HG03064 (cell line): Measurements from ENCODE around the gene NDFIP2.

Source experiments
- ATAC-seq: cut with Tn5 transposase; IDR thresholded peaks from one replicate; pipeline ENCODE4 v1.9.1; 2021; ENCODE audit warnings: low read depth; ENCODE audit not compliant: unreplicated experiment

The NDFIP2 gene

DNA sequence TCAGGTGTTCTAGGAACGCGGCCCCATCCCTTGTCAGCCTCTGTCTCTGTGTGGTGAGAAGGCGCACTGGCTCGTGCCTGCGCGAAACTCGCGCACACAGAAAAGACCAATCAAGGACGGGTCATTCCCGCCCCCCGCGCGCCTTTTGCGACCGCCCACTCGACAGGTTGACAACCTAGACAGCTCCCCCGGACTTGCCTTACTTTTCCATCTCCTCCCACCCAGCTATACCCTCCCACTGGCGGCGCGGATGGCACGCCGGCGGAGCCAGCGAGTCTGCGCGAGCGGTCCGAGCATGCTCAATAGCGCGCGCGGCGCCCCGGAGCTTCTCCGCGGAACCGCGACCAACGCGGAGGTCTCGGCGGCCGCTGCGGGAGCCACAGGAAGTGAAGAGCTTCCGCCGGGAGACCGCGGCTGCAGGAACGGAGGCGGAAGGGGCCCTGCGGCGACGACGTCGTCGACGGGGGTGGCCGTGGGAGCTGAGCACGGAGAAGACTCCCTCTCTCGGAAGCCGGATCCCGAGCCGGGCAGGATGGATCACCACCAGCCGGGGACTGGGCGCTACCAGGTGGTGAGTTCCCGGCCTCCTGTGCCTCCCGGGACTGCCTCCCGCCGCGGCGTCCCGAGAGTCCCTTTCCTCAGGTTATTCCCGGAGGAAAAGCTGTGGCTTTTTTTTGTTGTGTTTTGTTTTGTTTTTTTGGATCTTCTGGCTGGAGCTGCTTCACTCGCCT lies at the start of gene NDFIP2:
Gene NDFIP2, plus strand, starts transcription at position 202 of the 731 bp plus-strand sequence. Its CDS starts 49 bp downstream, at position 251.
- peak; percentile 87 for ATAC-seq

DNA sequence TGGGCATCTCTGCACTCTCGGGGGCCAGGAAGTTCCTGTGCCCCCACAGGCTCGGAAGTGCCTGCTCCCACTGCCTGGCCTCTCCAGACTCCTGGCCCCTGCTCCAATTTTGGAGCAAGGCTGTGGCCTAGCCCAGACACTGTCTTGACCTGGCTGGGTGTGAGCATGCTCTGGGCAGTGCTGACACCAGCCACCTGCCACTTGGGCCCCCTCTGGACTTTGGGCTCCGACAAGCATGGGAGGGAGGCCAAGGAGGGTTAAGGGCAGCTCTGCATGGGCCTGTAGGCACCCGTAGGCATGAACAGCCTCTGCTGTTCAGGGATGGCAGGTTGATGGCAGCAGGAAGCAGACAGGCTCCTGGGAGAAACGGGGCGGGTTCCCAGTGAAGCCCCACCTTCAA lies 48.9 kb upstream of the NDFIP2 start:
- ATAC-seq: no peak

DNA sequence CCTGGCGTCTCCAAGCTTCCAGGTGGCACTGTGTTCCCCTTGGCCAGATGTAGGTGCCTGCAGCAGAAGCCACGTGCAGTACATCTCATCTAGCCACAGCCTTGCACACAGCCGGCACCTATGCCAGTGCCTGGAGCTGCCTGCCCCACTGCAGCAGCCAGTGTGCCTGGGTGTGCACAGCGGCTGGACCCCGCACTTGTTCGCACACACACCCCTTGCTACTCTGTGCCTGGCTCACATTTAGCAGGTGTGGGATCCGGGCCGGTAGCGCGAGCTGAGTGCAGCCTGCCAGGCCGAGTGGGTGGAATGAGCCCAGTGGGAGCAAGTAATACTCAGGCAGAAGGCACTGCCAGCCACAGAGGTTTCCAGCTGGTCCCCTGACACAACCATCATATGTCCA lies 48.0 kb upstream of the NDFIP2 start:
- ATAC-seq: no peak

DNA sequence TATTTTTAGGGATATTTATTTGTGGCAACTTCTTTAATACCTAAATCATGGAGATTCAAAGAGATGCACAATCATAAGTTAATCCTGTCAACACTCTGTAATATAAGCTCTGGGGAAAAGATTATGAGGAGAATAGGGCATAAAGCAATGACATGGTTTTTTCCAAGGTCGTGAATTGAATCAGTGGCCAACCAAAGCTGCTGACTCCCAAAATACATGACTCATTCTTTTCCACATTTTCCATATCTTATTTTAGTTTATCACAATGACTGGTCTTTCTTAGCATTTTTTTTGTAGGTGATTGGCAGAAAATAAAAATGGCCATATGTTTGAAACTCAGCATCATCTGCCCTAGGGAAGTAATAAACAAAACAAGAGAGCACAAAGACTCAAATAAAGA lies 46.4 kb upstream of the NDFIP2 start:
- no peak for ATAC-seq

DNA sequence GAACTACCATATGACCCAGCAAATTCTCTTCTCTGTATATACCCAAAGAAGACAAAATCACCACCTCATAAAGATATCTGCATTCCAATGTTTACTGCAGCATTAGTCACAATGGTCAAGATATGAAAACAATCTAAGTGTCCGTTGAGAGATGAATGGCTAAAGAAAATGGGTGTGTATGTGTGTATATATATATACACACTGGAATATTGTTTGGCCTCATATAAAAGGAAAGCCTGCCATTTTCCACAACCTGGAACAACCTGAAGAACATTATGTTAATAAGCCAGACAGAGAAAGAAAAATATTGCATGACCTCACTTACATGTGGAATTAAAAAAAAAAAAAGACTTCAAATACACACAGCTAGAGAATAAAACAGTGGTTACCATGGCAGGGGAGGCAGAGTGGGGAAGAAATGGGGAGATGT lies 45.4 kb upstream of the NDFIP2 start:
- no peak for ATAC-seq

DNA sequence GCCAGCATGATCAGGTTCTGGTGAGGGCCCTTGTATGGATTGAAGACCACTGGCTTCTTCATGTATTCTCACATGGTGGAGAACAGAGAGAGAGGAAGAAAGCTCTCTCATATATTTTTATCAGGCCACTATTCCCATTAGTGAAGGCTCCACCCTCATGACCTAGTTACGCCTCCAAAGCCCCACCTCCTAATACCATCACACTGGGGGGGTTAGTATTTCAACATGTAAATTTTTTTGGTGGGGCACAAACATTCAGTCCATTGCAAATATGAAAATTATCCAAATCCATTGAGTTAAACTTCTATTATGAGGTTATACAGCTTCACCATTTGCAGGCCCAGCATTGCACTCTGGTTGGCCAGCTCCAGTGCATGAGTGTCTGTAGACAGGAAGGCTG lies 41.7 kb upstream of the NDFIP2 start:
- ATAC-seq: no peak

- no peak for ATAC-seq
Measured at GRCh38 chr13:79440958-79441528, 39.9 kb upstream of the NDFIP2 start.

GRCh38 chr13:79442221-79442620 lies 38.7 kb upstream of the NDFIP2 start:
- ATAC-seq: no peak

DNA sequence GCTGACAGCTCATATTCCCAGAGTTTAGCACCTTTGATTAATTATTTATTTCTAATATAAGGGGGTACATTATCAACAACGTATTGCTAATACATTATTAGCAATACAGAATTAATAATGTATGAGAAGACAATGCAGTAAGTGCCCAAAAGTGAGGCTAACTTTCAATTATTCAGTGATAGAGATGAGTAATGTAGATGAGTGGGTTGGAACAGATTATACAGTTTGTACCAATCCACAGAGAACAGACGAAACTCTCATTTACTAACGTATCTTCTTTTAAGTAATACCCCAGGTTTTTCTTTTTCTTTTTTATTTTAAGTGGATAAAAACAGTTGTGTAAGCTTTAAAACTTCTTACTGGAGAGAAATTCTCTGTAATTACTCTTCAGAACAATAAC lies 38.2 kb upstream of the NDFIP2 start:
- no peak for ATAC-seq

- no peak for ATAC-seq
Measured at GRCh38 chr13:79445968-79446645, 34.8 kb upstream of the NDFIP2 start.

- no peak for ATAC-seq
Measured at GRCh38 chr13:79447141-79447540, 33.8 kb upstream of the NDFIP2 start.

DNA sequence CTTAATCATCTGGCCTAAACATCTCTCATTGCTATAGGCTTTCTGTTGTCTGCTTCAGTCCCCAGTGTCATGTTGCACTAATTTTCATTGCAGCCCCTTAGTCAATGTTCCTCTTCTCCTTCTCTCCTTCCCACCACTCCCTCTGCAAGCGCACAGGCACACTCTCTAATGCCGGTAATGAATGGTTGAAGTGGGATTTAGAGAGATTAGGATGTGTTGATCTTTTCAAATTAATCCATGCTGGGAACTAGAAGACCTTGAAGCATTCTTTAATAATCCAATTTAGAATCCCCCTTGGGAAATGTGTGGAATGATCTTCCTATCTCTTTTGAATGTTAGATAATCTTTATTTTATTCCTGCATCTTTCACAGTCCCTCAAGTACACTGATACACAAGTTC lies 33.2 kb upstream of the NDFIP2 start:
- ATAC-seq: no peak

DNA sequence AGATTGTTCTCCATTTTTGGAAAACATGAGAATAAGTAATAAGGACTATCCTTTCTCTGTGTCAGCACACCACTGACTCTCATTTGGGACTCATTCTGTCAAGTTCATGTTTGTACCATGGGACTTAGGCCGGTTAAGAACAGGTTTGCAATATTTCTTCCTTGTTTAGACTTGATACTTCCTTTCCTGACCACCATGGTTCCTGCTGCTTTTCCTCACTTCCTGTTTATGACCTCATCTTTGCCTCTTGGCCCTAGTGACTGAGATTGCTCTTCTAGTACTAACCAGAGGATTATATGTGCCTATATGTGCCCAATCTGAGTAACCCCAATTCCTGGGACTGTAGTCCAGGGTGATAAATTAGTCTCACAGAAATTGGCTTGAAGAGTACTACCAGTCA lies 32.5 kb upstream of the NDFIP2 start:
- ATAC-seq: no peak

DNA sequence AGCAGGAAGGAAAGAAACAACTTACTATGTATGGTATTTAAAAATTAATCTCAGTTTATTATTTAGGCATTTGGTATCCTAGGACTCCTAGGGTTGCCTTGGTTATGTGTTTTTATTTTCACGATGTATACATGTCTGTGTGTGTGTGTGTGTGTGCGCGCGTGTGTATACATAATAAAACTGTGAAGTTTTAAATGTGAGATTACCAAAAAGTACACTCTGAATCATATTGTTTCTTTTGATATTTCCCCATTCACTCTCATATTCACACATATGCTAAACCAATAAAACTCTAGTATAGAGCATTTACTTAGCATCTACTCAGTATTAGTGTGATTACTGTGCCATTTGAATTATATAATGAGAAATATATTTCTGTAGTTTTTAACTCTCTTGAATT lies 30.8 kb upstream of the NDFIP2 start:
- no peak for ATAC-seq

DNA sequence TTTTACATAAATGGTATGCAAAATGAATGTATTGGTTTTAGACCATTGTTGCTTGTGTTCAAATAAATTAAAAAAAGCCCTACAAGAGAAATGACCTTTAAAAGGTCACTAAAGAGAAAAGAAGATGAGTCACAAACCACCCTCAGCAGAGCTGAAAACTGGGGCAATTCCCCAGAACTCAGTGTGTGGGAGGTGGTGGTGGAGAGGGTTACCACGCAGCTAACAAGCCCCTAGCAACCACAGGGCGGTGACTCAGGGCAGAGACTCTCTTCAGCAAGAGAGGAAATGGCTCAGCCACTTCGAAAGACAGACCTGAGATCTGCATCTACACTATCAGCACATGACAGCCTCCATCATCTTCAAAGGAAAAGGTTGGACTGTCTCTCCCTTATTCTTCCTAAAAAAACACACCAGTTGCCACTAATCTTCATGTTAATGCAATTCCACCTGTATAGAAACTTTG lies 29.4 kb upstream of the NDFIP2 start:
- ATAC-seq: peak; percentile 97

DNA sequence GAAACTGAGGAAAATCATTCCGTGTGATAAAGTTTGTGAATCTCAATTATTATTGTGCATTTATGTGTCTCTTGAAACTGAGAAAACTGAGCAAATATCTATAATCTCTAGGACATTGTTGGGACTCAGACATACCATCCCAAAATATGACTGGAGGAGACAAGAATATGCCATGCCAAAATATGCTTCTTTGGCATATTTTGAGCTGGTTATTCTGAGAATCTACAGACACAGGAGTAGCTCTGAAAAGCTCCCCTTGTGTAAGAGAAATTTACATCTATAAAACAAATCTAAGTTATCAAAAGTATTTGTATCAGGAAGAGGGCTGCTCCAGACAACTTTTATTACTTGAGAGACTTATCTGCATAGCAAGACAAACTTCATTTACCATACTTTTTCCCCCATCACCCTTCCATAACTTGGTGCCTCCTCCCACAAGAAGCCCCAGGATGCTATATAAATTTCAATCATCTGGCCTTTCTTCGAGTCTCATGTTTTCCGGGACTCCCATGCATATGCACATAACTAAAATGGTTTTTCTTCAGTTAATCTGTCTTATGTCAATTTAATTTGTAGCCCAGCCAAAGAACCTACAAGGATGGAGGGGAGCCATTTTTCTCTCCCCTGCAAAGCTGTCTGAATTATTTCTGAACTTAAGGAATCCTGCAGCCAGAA lies 28.6 kb upstream of the NDFIP2 start:
- ATAC-seq: no peak

- ATAC-seq: no peak
Measured at GRCh38 chr13:79455331-79455730, 25.6 kb upstream of the NDFIP2 start.

- ATAC-seq: no peak
Measured at GRCh38 chr13:79456051-79456450, 24.9 kb upstream of the NDFIP2 start.

- no peak for ATAC-seq
Measured at GRCh38 chr13:79456656-79457365, 24.1 kb upstream of the NDFIP2 start.

GRCh38 chr13:79457390-79457789 lies 23.6 kb upstream of the NDFIP2 start:
- no peak for ATAC-seq

- ATAC-seq: no peak
Measured at GRCh38 chr13:79457948-79458347, 23.0 kb upstream of the NDFIP2 start.
